H1 (cell line): ENCODE data around the gene C19orf85. TPM values are rescaled to one million over a fixed set of nuclear protein-coding genes. Genes with fewer than 3 reads are reported as not detected.

Experiments used
- CTCF ChIA-PET: fragments of 300-600 bp; sonication (Branson Sonifier 250); formaldehyde crosslinking; loops from one replicate; lab custom pipeline; 2021; ENCODE audit not compliant: partially characterized antibody; lab: Charles Lee
- POLR2A ChIA-PET: fragments of 300-600 bp; sonication (Branson Sonifier 250); formaldehyde crosslinking; loops from one replicate; lab custom pipeline; 2021; ENCODE audit warnings: inconsistent platforms; ENCODE audit not compliant: partially characterized antibody; lab: Charles Lee
- DNase-seq, 2 experiments: peaks; one replicate each; pipeline versions ENCODE4 v3.0.0 to v3.0.0-alpha.2; 2010 to 2022; ENCODE audit warnings: low spot score in 2 of 2, low read depth in 1 of 2, mixed read lengths in 1 of 2
- FAIRE-seq: peaks from 2 replicates; lab custom pipeline; 2011; peaks lifted over from hg19 to GRCh38; lab: Jason Lieb, UNC
- H2AFZ ChIP-seq: 2 replicates; pipeline ENCODE4 v1.8.1; 2012; ENCODE audit warnings: low read length, inconsistent platforms
- H2AK5ac ChIP-seq: 2 replicates; pipeline ENCODE4 v1.6.1; 2013; ENCODE audit warnings: low read depth, low read length
- H2BK120ac ChIP-seq: replicated peaks from 2 replicates; pipeline ENCODE3; 2013; ENCODE audit warnings: low read depth, low read length, inconsistent platforms
- H2BK12ac ChIP-seq: 2 replicates; pipeline ENCODE4 v1.6.1; 2013; ENCODE audit warnings: low read depth, low read length
- H2BK15ac ChIP-seq: 2 replicates; pipeline ENCODE4 v1.6.1; 2013; ENCODE audit warnings: low read length
- H2BK20ac ChIP-seq: 2 replicates; pipeline ENCODE4 v1.6.1; 2013; ENCODE audit warnings: low read length
- H2BK5ac ChIP-seq: 2 replicates; pipeline ENCODE4 v1.6.1; 2013; ENCODE audit warnings: low read depth, low read length
- H3K14ac ChIP-seq: 2 replicates; pipeline ENCODE4 v1.6.1; 2013; ENCODE audit warnings: inconsistent platforms; ENCODE audit not compliant: insufficient read length
- H3K18ac ChIP-seq: 2 replicates; pipeline ENCODE4 v1.6.1; 2013; ENCODE audit warnings: low read length; ENCODE audit errors: extremely low read depth
- H3K23ac ChIP-seq: 2 replicates; pipeline ENCODE4 v1.6.1; 2013; ENCODE audit warnings: inconsistent platforms; ENCODE audit not compliant: insufficient read length
- H3K23me2 ChIP-seq: 2 replicates; pipeline ENCODE4 v1.6.1; 2013; ENCODE audit warnings: low read depth, low read length
- H3K27ac ChIP-seq: 2 replicates; pipeline ENCODE4 v1.6.1; 2011; ENCODE audit warnings: low read depth, low read length, inconsistent platforms
- H3K27me3 ChIP-seq, 4 experiments: replicated peaks in 1 of 4; 1 replicate in 1 of 4; 2 replicates in 3 of 4; pipeline versions ENCODE4 v1.6.1 to v1.8.1; 2011 to 2013; ENCODE audit warnings: low read length in 3 of 4, mild to moderate bottlenecking in 3 of 4, inconsistent platforms in 2 of 4, mixed read lengths in 2 of 4, moderate library complexity in 1 of 4; ENCODE audit not compliant: control insufficient read depth in 3 of 4, insufficient read depth in 3 of 4; ENCODE audit errors: extremely low read depth in 1 of 4
- H3K36me3 ChIP-seq, 4 experiments: 2 replicates each; pipeline versions ENCODE4 v1.6.1 to v1.8.1; 2011 to 2013; ENCODE audit warnings: mild to moderate bottlenecking in 4 of 4, low read length in 3 of 4, moderate library complexity in 2 of 4, control low read depth in 1 of 4, inconsistent platforms in 1 of 4; ENCODE audit not compliant: insufficient read depth in 4 of 4, control insufficient read depth in 2 of 4
- H3K4ac ChIP-seq: replicated peaks from 2 replicates; pipeline ENCODE3; 2013; ENCODE audit warnings: low read length, low read depth, mixed read lengths, inconsistent platforms; ENCODE audit not compliant: insufficient read length
- H3K4me1 ChIP-seq, 4 experiments: replicated peaks in 1 of 4; 1 replicate in 1 of 4; 2 replicates in 3 of 4; pipeline versions ENCODE4 v1.6.1 to v1.8.1; 2011 to 2013; ENCODE audit warnings: low read length in 3 of 4, inconsistent platforms in 2 of 4, mixed read lengths in 1 of 4; ENCODE audit not compliant: insufficient read depth in 4 of 4, control insufficient read depth in 3 of 4
- H3K4me2 ChIP-seq, 2 experiments: 2 replicates each; pipeline versions ENCODE4 v1.6.1 to v1.8.1; 2011 to 2013; ENCODE audit warnings: low read depth in 2 of 2, low read length in 2 of 2, control low read depth in 1 of 2, inconsistent platforms in 1 of 2, mild to moderate bottlenecking in 1 of 2; ENCODE audit not compliant: insufficient read depth in 1 of 2
- H3K4me3 ChIP-seq, 4 experiments: fragments of 200-600, 300-600 bp in 1 of 4; sonication (generic), shearing (Covaris generic), sonication (Bioruptor Twin) in 1 of 4; 2 replicates each; pipeline versions ENCODE4 v1.5.1 to v1.8.1; 2011 to 2016; ENCODE audit warnings: low read length in 4 of 4, low read depth in 3 of 4, control low read depth in 2 of 4, inconsistent platforms in 2 of 4, mild to moderate bottlenecking in 2 of 4, mixed read lengths in 1 of 4, moderate library complexity in 1 of 4; ENCODE audit not compliant: insufficient read depth in 2 of 4; ENCODE audit errors: extremely low read depth in 1 of 4
- H3K56ac ChIP-seq: replicated peaks from 2 replicates; pipeline ENCODE3; 2013; ENCODE audit warnings: low read depth, mild to moderate bottlenecking, mixed read lengths, low read length, inconsistent platforms; ENCODE audit not compliant: insufficient read length
- H3K79me1 ChIP-seq: 2 replicates; pipeline ENCODE4 v1.6.1; 2013; ENCODE audit warnings: low read depth, low read length, control low read depth
- H3K79me2 ChIP-seq, 2 experiments: 2 replicates each; pipeline versions ENCODE4 v1.6.1 to v1.8.1; 2012 to 2013; ENCODE audit warnings: low read length in 2 of 2, mild to moderate bottlenecking in 2 of 2, inconsistent platforms in 1 of 2; ENCODE audit not compliant: insufficient read depth in 2 of 2, control insufficient read depth in 1 of 2
- H3K9ac ChIP-seq, 4 experiments: replicated peaks in 1 of 4; 1 replicate in 1 of 4; 2 replicates in 3 of 4; pipeline versions ENCODE4 v1.6.1 to v1.8.1; 2011 to 2013; ENCODE audit warnings: low read depth in 3 of 4, low read length in 3 of 4, control low read depth in 2 of 4, mild to moderate bottlenecking in 2 of 4, moderate library complexity in 2 of 4, inconsistent platforms in 1 of 4; ENCODE audit errors: extremely low read depth in 1 of 4
- H3K9me3 ChIP-seq, 2 experiments: 2 replicates each; pipeline versions ENCODE4 v1.6.1 to v1.8.1; 2012 to 2013; ENCODE audit warnings: mild to moderate bottlenecking in 2 of 2, moderate library complexity in 2 of 2, control low read depth in 1 of 2, inconsistent platforms in 1 of 2, low read depth in 1 of 2, low read length in 1 of 2, mixed read lengths in 1 of 2; ENCODE audit not compliant: insufficient read depth in 2 of 2
- H4K20me1 ChIP-seq, 2 experiments: replicated peaks in 1 of 2; 2 replicates each; pipeline versions ENCODE3 to v1.8.1; 2011 to 2013; ENCODE audit warnings: inconsistent platforms in 2 of 2, low read length in 2 of 2, mild to moderate bottlenecking in 1 of 2; ENCODE audit not compliant: insufficient read depth in 2 of 2, control insufficient read depth in 1 of 2
- H4K5ac ChIP-seq: 2 replicates; pipeline ENCODE4 v1.6.1; 2013; ENCODE audit warnings: low read length, low read depth, mixed read lengths, inconsistent platforms; ENCODE audit not compliant: insufficient read length
- H4K8ac ChIP-seq: 2 replicates; pipeline ENCODE4 v1.8.0; 2013; ENCODE audit warnings: mild to moderate bottlenecking, moderate library complexity, low read length, inconsistent platforms; ENCODE audit not compliant: insufficient read depth; ENCODE audit errors: extremely low read depth
- H4K91ac ChIP-seq: replicated peaks from 2 replicates; pipeline ENCODE3; 2013; ENCODE audit warnings: low read length, mixed read lengths, inconsistent platforms; ENCODE audit not compliant: insufficient read length
- BRCA1 ChIP-seq: IDR thresholded peaks from 2 replicates; pipeline ENCODE4 v1.6.1; 2012; ENCODE audit warnings: low read depth, low read length, improper control_type of control experiment
- CEBPB ChIP-seq: IDR thresholded peaks from 2 replicates; pipeline ENCODE4 v1.6.1; 2012; ENCODE audit warnings: low read depth, low read length
- EGR1 ChIP-seq: IDR thresholded peaks from 2 replicates; pipeline ENCODE4 v1.6.1; 2011; ENCODE audit warnings: low read depth, low read length, borderline replicate concordance
- EP300 ChIP-seq, 2 experiments: IDR thresholded peaks; 1 replicate in 1 of 2; 2 replicates in 1 of 2; pipeline ENCODE4 v1.6.1; 2011 to 2012; ENCODE audit warnings: low read depth in 2 of 2, low read length in 2 of 2, mild to moderate bottlenecking in 2 of 2, borderline replicate concordance in 1 of 2, inconsistent platforms in 1 of 2, moderate library complexity in 1 of 2
- RAD21 ChIP-seq, 2 experiments: IDR thresholded peaks in 1 of 2; conservative IDR thresholded peaks in 1 of 2; 2 replicates each; pipeline ENCODE4 v1.6.1; 2011; ENCODE audit warnings: low read depth in 2 of 2, low read length in 2 of 2, improper control_type of control experiment in 1 of 2, inconsistent platforms in 1 of 2, mild to moderate bottlenecking in 1 of 2, moderate library complexity in 1 of 2
- RBBP5 ChIP-seq: IDR thresholded peaks from 2 replicates; pipeline ENCODE4 v1.7.1; 2012; ENCODE audit warnings: low read depth, mild to moderate bottlenecking, inconsistent platforms, low read length, moderate library complexity, borderline replicate concordance
- RFX5 ChIP-seq: IDR thresholded peaks from 2 replicates; pipeline ENCODE4 v1.6.1; 2011; ENCODE audit warnings: low read depth, low read length, improper control_type of control experiment, borderline replicate concordance
- RNF2 ChIP-seq: fragments of 200-900, 300-1000 bp; sonication (generic); IDR thresholded peaks from 2 replicates; pipeline ENCODE4 v1.7.1; 2016; ENCODE audit warnings: borderline replicate concordance, low read depth, mild to moderate bottlenecking, antibody characterized with exemption, low read length; ENCODE audit not compliant: poor library complexity, severe bottlenecking; ENCODE audit errors: missing control alignments
- SP2 ChIP-seq: IDR thresholded peaks from 2 replicates; pipeline ENCODE4 v1.6.1; 2012; ENCODE audit warnings: mild to moderate bottlenecking, low read length, inconsistent platforms
- ZNF274 ChIP-seq: IDR thresholded peaks from 2 replicates; pipeline ENCODE4 v1.7.0; 2012; ENCODE audit warnings: low read length, borderline replicate concordance; ENCODE audit errors: extremely low read depth
- WGBS, 2 experiments: shearing (Covaris generic) in 1 of 2; methylation state at CpG; one replicate each; pipeline versions ENCODE4 v1.1.6 to v1.1.7; 2013 to 2015; ENCODE audit warnings: low lambda C conversion rate in 2 of 2, mixed read lengths in 2 of 2, inconsistent platforms in 1 of 2, low coverage in 1 of 2, missing lambda C conversion rate in 1 of 2; ENCODE audit not compliant: insufficient replicate concordance in 2 of 2, insufficient coverage in 1 of 2, insufficient read length in 1 of 2; ENCODE audit errors: extremely low coverage in 1 of 2, missing lambda C conversion rate in 1 of 2; 5-methylcytosine and 5-hydroxymethylcytosine counted together
- polyA plus RNA-seq, 7 experiments: library from polyadenylated mRNA; depleted of rRNA in 3 of 7; stranded (reverse) in 5 of 7; unstranded in 2 of 7; fragments of >200 nt in 5 of 7; fragments of 200-250 nt in 2 of 7; gene quantifications; 1 replicate in 5 of 7; 2 replicates in 1 of 7; 4 replicates in 1 of 7; pipeline versions ENCODE4 v1.2.1 to v1.2.3, GENCODE V29; 2011 to 2013; ENCODE audit warnings: missing spikeins in 2 of 7, mixed read lengths in 2 of 7
- total RNA-seq: library from RNA; stranded (reverse); fragmentation: NEBNext Ultra II Directional; extraction: Animal tissue kit (Norgen Biotek cat#: 25700); gene quantifications from 2 replicates; pipeline ENCODE4 v1.2.1, GENCODE V29; 2021

Gene C19orf85
- total and polyA plus RNA-seq, 2 of the 8 experiments (the other 6 are each of a cell fraction or from before 2014, with no cell fraction given): 2.2 to 3.2 TPM

GRCh38 chr19:55471266-55471665, 6.7 kb upstream of the C19orf85 start:
- Histone ChIP-seq H4K5ac (no peak overlapping the region), H3K14ac (no peak overlapping the region), H4K20me1 (no peaks in the 10 kb centered on the region), H4K91ac (no peak overlapping the region), H3K4me2 (no peak overlapping the region), H3K36me3 (no peaks in the 10 kb centered on the region), H3K27me3 (no peaks in the 10 kb centered on the region; a peak in 2 of 7 replicates), H2BK5ac (no peak overlapping the region), H2BK120ac (no peak overlapping the region), H3K4me1 (peaks cover 0 to 13% (median 8%) of the 10 kb centered on the region in 4 experiments; a peak in 5 of 7 replicates), H3K4me3 (no peak overlapping the region), H3K23me2 (peaks cover 2% of the 10 kb centered on the region; the same call in 1 of the 2 replicates), H3K4ac (no peak overlapping the region), H4K8ac (no peak overlapping the region), H3K23ac (no peak overlapping the region), H3K18ac (no peak overlapping the region), H3K27ac (no peak overlapping the region), H2AFZ (no peak overlapping the region), H3K9ac (no peak overlapping the region), H2AK5ac (no peak overlapping the region), H2BK12ac (no peak overlapping the region), H2BK15ac (no peak overlapping the region), H2BK20ac (no peak overlapping the region), H3K56ac (no peak overlapping the region), H3K79me1 (peaks cover 2% of the 10 kb centered on the region; the same call in 1 of the 2 replicates), H3K79me2 (no peaks in the 10 kb centered on the region), H3K9me3 (no peaks in the 10 kb centered on the region)
- WGBS, 2 experiments: 94% methylated on average over 11 of the region's 13 CpGs; no CpG with 5 or more reads in 1 of the 2 experiments
- no peak for FAIRE-seq
- ChIA-PET CTCF (interaction anchor here (0.7 to 1.3 kb wide), 5 partner anchors 13 to 183 kb away, joined by 3 to 7 read pairs (median 3); no protein-coding TSS in a partner anchor), POLR2A (interaction anchor here (0.7 to 1.2 kb wide), 3 partner anchors 11 to 145 kb away, joined by 3 to 4 read pairs (median 3); no protein-coding TSS in a partner anchor)
- no peak for DNase-seq
- TF ChIP-seq ZNF274 (no peak), EP300 (IDR thresholded peaks at IDR 0.05; ENCODE audit: borderline replicate concordance in 1 of 2, low read depth in 2 of 2, low read length in 2 of 2) (no peak), CEBPB (no peak), RFX5 (no peak), BRCA1 (no peak), RBBP5 (no peak), RAD21 (IDR thresholded peaks at IDR 0.05 in 1 of 2, conservative IDR thresholded peaks at IDR 0.05 in 1 of 2; ENCODE audit: low read depth in 2 of 2, low read length in 2 of 2) (no peak), EGR1 (no peak), RNF2 (no peak), SP2 (no peak)
